ENCODE results near the gene CTNNBIP1.
A peak's percentile ranks its signal among the peaks of the same experiment; 100 is the strongest.
"Not testable (repeated sequence)": the region's sequence is repeated elsewhere in the genome, so short reads cannot be mapped to it uniquely, and the experiment has no call there.

CTNNBIP1 gene

DNA sequence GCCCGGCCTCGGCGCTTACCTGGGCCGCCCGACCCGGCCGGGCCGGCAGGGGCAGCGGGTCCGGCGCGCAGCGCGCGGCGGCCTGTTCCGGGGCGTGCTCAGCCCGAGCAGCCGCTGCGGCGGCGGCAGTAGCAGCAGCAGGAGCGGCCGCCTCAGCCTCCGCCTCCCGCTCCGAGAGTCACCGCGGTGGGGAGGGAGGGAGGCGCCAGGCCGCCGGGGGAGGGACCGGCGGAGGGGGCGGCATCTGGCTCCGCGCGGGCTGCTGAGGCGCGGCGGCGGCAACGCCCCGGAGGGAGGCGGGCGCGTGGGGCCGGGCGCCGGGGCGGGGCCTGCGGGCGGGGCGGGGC is at the start of gene CTNNBIP1:
TSS of gene CTNNBIP1 (minus strand) at position 194 of the 347 bp plus-strand sequence. CDS start 38,205 bp downstream, outside the sequence.
- no peak for DNase-seq

DNA sequence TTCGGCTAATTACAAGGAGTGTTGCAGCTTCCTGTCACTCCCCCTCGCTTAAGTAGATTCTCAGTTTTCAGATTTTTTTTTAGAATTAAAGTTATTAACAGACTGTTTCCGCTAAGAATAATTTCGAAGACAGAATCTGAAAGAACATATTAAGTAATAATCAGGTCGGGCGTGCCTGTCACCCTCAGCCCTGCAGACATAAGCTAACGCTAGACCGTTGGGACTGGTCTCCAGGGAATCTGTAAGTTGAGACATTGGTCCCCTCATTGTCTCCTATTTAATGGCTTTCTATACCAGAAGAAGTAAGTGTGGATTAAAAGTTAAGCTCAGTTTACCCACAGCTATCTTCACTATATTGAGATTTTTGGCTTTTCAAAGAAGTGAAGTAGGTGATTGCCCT is 47.7 kb upstream of the CTNNBIP1 start:
- no peak for DNase-seq

DNA sequence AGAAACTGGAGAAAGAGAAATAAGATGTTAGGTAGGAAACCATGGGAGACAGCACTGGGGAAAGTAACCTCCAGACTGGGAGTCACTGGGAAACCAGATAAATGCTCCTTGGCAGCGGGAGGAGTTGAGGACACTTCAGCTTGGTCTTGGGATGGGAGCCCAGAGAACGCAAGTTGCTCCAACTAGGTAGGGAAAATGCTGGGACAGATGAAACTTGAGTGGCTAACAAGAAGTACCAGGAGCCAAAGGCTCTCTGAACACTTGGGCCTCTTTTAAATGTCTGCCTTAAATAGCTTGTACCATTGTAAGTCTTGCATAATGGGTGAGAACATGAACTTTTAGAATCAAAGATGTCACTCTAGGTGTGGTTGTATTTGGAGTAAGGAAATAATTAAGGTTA is 36.2 kb upstream of the CTNNBIP1 start:
- DNase-seq, result no peak

DNA sequence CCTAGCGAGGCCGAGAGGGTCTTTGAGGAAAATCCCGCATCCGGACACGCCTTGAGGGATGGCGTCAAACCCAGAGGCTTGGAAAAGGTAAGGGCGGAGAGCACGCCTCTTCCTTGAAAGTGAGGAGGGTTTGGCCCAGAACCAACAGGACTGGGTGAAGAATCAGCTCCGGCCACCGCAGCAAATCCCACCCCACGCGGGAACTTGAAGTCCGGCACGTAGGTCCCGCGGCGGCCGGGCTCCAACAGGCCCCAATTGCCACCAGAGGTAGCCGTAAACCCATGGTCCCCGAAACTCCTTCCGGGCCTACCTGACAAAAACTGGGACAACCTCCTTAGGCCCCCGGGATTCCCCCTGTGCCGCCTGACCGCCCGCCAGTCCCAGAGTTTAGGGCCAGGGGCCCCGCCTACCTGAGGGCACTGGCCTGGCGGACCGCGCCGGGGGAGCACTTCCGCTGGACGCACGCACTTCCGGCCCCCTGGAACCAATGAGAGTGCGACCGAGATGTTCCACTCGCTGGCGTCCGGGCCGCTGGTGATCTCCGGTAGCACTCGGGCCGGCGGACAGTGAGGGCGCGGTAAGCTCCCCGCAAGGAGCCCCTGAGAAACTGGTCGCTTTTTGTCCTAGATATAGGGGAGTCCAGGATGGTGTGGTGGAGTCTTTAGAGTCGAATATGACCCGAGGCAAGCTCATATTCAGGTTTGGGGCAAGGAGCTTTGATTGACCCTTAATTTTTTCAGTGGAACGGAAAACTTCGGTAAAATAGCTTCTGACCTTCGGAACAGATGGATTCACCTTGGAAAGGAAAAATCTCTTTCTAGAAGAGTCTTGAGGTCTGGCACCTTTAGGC is 33.1 kb upstream of the CTNNBIP1 start, which contains the start of the genes LZIC and NMNAT1:
TSS of gene LZIC (minus strand) at position 453 of the 850 bp plus-strand sequence. CDS start 6,772 bp downstream, outside the sequence.
TSS of gene NMNAT1 (plus strand) at position 537 of the 850 bp plus-strand sequence. CDS start 28,599 bp downstream, outside the sequence.
- DNase-seq, result peak; percentile 83 to 85

- DNase-seq, result peak; percentile 19 to 24
These were observed 32.4 kb upstream of the CTNNBIP1 start for GRCh38 chr1:9942399-9942938.

- no peak for DNase-seq
These were observed 19.6 kb upstream of the CTNNBIP1 start for GRCh38 chr1:9929431-9930385.

DNA sequence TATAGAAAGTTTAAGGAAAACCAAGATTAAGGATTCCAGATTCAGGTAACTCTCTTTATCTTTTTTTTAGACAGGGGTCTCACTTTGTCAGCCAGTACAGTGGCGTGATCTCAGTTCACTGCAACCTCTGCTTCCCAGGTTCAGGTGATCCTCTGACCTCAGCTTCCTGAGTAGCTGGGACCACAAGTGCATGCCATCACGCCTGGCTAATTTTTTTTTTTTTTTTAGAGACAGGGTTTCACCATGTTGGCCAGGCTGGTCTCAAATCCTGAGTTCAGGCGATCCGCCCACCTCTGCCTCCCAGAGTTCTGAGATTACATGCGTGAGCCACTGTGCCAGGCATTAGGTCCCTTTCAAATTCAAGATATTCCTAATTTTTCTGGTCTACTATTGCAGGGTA is 17.2 kb upstream of the CTNNBIP1 start:
- no peak for DNase-seq

- no peak for DNase-seq
These were observed 12.3 kb upstream of the CTNNBIP1 start for GRCh38 chr1:9922342-9922741.

GRCh38 chr1:9920606-9921005 is 10.5 kb upstream of the CTNNBIP1 start:
- no peak for DNase-seq

GRCh38 chr1:9917901-9918300 is 7.8 kb upstream of the CTNNBIP1 start:
- no peak for DNase-seq

DNA sequence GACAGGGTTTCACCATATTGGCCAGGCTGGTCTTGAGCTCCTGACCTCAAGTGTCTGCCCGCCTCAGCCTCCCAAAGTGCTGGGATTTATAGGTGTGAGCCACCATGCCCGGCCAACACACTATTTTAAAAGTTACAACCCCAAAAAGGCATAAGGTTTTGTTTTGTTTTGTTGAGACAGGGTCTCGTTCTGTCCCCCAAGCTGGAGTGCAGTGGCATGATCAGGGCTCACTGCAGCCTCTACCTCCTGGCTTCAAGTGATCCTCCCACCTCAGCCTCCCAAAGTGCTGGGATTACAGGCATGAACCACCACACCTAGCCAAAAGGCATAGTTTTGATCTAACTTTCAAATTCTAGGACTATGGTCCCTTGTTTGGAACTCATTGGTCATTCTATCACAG is 7.4 kb upstream of the CTNNBIP1 start:
- not testable (repeated sequence) for DNase-seq

- DNase-seq, result no peak
These were observed 6.4 kb upstream of the CTNNBIP1 start for GRCh38 chr1:9916452-9916851.

DNA sequence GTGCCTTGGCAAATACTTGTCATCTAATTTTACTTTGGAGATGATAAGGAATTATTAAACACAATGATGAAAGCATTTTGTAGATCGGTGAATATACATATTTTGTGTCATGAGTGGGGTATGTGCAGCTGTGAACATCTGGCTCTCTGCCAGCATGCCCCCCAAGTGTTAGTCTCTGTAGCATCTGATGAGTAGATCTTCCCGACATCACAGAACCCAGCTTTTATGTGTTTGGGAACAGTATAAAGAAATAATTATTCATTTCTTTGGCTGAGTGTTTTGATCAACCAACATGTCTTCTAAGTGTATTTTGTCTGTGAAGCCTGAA is 4.5 kb upstream of the CTNNBIP1 start:
- DNase-seq, result no peak

DNA sequence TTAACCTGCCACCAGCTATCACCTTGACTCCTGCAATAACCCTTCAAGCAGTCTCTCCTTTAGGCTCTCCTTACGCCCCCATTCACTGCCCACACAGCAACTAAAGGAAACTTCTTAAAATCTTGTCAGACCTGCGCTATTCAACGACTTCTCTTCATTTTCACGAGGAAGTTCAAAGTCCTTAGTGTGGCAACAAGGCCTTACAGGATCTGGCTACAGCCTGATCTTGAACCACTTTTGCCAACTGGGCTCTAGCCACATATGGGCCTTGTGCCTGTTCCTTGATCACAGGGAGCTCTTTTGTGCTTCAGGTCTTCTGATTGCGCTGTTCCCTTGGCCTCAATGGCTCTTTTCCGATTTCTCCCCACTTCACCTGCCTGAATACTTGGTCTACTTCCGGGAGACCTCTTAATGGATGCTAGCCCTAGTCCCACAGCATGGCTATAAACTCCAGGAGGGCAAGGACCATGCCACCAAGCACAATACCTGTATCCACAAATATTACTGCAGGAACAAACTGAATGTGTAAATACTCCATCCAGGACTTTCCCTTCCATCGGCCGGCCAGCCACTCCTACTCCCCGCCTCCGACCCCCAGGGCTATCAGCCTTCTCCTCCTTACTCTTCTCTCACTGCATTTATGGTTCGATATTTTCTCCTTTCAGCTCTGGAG is 2.3 kb upstream of the CTNNBIP1 start:
- DNase-seq, result no peak

- peak; percentile 100 for DNase-seq
These were observed 532 bp upstream of the CTNNBIP1 start for GRCh38 chr1:9910423-9911178.

GRCh38 chr1:9909234-9910046 is 629 bp downstream of the CTNNBIP1 start:
- peak; percentile 21 to 24 for DNase-seq

DNA sequence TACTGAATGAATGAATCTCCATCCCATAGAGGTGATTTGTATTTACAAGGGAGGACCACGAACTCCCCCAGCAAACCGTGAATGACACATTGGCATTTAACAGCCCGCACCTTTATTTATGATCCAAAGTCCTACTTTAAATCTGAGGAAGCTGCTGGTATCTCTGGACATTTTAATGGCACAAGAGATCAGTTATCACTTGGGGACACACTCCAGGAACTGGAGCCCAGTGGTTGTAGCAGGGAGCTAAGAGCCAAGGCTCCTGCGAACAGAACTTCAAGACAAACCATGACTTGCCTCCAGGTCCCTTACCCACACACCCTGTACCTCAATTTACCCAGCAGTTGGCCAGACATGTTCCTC is 1.2 kb downstream of the CTNNBIP1 start:
- no peak for DNase-seq

DNA sequence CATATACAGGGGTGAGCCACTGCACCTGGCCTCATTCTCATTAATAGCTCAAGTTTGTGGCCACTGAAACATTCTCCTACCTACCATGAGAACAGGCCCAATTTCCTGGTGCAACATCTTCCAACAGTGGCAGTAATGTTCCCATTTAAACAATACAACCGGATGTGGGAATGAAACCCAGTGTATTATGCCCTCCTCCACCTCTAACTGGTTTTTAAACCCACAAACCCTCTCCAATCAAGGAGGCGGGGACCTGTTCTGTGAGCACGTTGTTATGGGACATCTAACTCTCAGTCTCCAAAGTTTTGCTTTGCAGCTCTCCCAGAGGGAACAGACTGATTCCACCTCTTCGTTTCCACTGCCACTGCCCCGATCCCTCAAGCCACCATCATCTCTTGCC is 2.6 kb downstream of the CTNNBIP1 start:
- DNase-seq, result no peak

DNA sequence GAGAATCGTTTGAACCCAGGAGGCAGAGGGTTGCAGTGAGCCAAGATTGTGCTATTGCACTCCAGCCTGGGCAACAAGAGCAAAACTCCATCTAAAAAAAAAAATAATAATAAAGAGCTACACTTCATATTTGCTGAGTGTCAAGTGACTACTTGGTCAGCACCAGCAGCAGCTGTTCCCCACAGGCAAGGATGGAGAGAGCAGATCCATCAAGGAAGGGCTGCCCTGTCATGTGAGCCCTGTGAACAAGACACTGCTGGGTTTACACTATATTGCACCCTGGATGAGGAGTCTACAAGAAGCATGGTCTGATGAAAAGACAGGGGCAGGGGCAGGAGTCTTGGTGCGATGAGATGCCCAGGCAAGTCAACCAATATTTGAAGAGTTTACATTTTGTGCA is 3.6 kb downstream of the CTNNBIP1 start:
- no peak for DNase-seq

DNA sequence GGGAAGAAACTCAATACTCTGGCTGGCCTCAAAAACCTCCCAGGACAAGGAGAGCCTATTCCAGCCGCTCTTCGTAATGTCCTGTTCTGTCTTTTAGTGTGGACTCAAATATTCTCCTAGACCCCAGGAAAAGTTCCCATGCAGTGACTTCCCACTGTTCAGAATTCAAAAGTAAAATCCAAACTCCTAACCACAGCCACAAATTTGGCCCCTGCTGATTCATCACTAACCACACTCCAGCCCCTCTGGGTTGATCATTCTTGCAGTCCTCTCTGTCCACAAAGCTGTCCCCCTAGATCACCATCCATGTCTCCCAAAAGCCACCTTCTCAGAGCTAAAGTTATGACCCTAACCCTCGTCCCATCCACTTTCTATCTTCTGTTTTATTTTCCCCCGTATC is 5.1 kb downstream of the CTNNBIP1 start:
- DNase-seq, result no peak

- no peak for DNase-seq
These were observed 5.5 kb downstream of the CTNNBIP1 start for GRCh38 chr1:9904596-9904995.
